GM21576 (cell line): ENCODE results near the gene XPNPEP1.
"Not testable (repeated sequence)": the region's sequence is repeated elsewhere in the genome, so short reads cannot be mapped to it uniquely, and the experiment has no call there.

Experiments
- ATAC-seq: cut with Tn5 transposase; IDR thresholded peaks from one replicate; pipeline ENCODE4 v1.9.1; 2021; ENCODE audit warnings: mild to moderate bottlenecking, moderate library complexity; ENCODE audit not compliant: unreplicated experiment

The XPNPEP1 gene

DNA sequence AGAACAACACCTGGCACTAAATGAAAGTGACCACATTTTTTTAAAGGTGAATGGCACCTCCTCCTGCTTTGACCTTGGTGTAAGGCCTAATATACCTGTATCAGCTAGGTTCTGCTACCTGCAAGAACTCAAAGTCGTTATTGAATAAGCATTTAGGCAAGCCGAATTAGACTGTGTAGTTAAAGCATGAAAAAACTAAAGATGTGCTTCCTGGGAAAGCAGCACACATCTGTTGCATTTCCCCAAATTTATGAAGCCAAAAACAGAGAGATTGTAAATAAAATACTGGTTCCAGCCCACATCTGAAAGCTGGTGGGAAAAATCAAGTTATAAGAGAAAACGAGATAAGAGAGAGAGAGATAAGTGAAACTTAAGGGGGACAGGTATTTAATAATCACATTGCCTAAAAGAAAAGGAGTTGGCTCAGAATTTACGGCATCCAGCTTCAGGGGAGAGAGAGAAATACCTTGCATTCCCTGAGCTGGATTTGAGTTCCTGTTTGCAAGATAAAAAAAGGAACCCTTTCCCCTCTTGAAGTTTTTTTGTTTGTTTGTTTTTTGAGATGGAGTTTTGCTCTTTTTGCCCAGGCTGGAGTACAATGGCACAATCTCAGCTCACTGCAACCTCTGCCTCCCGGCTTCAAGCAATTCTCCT lies 1.8 kb upstream of the XPNPEP1 start:
- ATAC-seq, result no peak

DNA sequence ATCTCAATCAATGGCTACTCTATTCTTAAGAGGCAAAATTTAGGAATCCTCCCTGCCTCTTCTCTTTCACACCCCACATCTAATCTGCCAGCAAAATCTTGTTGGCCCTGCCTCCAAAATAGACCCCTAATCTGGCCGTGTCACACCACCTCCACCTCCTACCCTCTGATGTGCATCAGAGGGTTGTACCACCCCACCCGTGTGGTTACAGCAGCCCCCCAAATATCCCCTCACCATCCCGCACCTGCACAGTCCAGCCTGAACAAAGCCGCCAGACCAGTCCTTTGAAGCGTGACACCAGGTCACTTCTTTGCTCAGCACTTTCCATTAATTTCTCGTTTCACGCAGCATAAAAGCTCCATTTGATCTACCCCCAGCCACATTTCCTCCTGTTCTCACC lies 776 bp upstream of the XPNPEP1 start:
- no peak for ATAC-seq

- no peak for ATAC-seq
These were observed 844 bp downstream of the XPNPEP1 start for GRCh38 chr10:109922358-109922975.

DNA sequence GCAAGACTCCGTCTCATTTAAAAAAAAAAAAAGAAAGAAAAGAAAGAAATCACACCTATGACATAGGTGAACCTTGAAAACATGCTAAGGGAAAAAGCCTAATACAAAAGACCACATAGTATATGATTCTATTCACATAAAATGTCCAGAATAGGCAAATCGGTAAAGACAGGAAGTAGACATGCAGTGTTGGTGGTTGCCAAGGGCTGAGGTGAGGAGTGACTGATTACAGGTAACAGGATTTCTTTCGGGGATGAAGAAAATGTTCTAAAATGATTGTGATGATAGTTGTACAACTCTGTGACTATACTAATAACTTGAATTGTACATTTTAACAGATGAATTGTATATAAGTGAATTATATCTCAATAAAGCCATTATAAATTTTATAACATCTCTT lies 3.3 kb downstream of the XPNPEP1 start:
- no peak for ATAC-seq

GRCh38 chr10:109919220-109919619 lies 4.1 kb downstream of the XPNPEP1 start:
- ATAC-seq, result no peak

DNA sequence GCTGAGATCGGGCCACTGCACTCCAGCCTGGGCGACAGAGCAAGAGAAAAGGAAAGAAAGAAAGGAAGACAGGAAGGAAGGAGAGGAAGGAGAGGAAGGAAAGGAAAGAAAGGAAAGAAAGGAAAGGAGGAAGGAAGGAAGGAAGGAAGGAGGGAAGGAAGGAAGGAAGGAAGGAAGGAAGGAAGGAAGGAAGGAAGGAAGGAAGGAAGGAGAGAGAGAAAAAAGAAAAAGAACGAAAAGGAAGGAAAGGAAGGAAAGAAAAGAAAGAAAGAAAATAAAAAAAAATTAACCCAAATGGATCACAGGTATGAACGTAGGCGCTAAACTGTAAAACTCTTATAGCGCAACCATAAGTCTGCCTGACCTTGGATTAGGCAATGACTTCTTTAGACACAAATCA lies 4.6 kb downstream of the XPNPEP1 start:
- not testable (repeated sequence) for ATAC-seq

- ATAC-seq, result no peak
These were observed 7.7 kb downstream of the XPNPEP1 start for GRCh38 chr10:109915566-109915965.

DNA sequence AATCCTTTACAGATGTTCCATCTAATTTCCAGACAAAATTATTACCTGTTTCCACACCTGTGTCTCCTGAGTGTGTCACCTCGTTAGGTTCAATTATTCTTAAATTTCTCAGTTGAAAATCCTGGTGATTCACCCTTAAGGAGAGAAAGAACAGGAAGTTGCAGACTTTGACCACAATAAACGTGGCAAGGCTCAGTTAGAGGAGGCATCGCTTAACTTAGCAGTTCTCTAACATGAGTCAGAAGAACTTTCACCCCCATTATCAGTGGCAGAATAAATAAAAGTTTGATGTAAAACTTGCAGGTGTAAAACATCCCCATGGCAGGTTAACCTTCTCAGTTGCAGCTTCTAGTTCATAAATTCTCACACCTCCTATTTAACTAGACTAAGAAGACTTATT lies 8.3 kb downstream of the XPNPEP1 start:
- ATAC-seq, result peak; percentile 52

GRCh38 chr10:109913306-109913892 lies 9.9 kb downstream of the XPNPEP1 start:
- no peak for ATAC-seq

GRCh38 chr10:109912335-109913281 lies 10.7 kb downstream of the XPNPEP1 start:
- peak; percentile 80 for ATAC-seq

DNA sequence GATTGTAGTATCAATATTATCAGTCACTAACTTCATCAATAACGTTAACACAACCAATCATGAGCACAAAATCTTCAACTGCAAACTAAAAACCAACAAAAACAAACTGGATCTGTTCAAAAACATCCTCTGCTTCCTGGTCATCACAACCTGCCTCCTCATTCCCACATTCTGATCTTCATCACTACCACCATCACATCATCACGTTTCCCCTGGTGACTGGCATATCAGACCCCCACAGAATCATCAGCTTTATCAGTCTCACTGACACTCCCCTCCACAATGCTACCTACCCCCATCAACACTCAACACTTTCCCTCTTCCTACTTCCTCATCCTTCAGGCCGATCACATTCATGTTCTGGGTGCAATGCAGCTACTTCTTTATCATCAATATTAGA lies 11.4 kb downstream of the XPNPEP1 start:
- no peak for ATAC-seq

DNA sequence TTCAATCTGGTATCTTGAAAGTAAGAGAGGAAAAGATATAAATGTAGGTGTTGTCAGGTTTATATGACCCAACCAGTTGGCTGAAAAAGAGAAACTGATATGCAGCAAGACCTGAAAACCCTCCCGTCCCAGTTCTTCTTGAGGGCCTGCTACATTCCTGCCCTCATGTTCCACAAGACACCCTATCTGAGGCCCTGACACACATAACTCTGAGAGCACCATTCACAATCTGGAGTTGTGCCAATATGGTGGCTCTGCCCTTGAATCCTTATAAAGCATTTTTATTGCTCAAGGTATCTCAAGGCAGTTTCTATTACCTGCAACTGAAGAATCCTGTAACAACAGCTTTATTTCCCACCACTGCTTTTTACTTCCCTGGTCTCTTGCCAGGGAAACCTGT lies 17.0 kb downstream of the XPNPEP1 start:
- ATAC-seq, result no peak

- ATAC-seq, result no peak
These were observed 18.9 kb downstream of the XPNPEP1 start for GRCh38 chr10:109904397-109904796.

DNA sequence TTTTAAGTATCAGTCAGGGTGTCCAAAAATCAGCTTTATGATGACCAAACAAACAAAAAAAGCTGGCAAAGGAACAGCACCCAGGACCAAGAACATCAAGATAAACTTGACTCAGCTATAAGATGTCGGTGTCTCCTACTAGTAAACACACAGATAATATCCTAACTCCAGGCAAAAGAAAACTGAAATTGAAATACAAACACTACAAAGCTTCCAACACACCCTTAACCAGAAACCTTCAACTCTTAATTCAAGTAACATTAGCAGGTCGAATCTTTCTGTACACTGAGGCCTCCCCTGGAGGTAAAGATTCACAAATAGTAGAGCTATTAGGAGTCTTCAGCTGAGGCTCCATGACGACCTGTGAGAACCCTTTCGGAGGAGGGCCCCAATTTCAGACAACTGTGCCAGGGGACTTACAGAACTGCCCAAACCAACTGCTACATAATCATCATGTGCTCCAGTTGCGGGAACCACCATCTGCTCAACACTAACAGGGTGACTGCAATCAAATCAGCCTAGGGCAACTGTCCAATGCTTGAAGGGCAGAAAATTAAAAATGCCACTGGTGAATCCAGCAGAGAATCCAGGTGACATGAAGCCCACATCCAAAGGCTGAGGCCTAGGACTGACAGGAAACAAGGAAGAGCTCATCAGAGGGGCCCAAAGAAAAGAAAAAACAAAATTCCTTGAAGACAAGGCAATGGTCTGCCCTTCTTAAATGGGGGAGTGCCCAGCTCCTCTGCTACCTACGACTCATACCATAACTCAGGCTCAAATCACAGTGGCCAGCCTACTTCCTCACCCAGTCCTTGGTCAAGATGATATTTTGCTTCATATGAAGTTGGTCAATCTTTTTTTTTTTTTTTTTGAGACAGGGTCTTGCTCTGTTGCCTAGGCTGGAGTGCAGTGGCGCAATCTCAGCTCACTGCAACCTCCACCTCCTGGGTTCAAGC lies 20.0 kb downstream of the XPNPEP1 start:
- ATAC-seq, result peak; percentile 61

DNA sequence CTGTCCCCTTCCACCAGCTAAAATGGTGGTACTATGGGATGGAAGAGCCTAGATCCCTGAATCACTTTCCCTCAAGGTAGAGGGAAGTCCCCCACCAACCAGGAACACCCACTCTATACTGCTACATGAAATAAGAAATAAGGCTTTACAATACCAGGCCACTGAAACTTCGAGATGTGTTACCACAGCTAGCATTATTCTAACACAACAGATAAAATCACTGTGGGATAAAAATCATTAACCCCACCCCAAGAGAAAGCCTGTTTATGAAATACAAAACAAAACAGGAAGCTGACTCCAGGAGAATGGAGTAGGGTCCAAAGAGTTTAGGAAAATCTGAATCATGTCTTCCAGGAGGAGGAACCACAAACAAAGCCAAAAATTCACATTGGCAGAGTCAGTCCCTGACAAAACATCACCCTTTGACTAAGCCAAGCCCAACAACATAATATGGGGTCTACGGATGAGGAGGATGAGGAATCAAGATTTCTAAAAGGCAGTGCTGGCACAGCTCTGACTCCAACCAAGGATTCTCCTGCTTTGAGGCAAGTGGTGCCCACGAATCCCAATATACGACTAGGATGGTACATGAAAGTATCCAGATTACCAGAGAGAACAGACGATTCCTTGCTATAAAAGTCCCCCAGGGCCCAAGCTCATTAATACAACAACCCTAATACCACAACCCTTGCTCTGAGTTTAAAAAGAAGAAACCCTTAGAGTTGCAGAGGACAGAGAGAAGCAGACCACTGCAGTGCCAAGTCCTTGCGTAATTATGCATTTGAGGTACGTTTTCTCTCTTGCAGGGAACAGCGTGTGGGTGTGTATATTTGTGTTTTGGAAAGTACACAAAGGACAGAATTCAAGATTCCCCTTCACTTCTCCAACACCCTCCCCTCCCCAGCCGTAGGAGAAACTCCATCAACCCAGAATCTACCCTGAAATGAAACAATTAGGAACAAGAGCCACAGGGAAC lies 23.7 kb downstream of the XPNPEP1 start:
- ATAC-seq, result no peak

GRCh38 chr10:109898666-109899355 lies 24.5 kb downstream of the XPNPEP1 start:
- ATAC-seq, result no peak

GRCh38 chr10:109898007-109898406 lies 25.3 kb downstream of the XPNPEP1 start:
- no peak for ATAC-seq

DNA sequence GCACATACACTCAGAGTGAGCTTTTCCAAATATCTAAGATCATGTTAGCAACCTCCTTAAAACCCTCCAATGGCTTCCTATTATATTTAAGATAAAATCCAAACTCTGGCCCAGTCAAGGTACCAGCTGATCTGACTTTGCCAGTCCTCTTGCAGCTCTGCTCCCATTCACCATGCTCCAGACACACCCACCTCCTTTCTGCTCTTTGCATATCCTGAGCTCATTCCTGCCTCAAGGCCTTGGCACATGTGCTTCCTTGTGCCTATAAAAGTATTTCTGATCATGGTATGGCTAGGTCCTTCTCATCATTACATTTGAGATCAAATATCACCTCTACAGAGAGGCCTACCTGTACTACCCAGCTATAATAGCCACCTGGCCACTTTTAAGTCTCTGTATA lies 27.5 kb downstream of the XPNPEP1 start:
- ATAC-seq, result no peak
